ENCODE results near the gene POLK. TPM values are rescaled to one million over a fixed set of nuclear protein-coding genes. Genes with fewer than 3 reads are reported as not detected.
"Not testable (repeated sequence)": the region's sequence is repeated elsewhere in the genome, so short reads cannot be mapped to it uniquely, and the experiment has no call there.

POLK gene
- total RNA-seq, 1 donor: 50.1 TPM

GRCh38 chr5:75526070-75526469, 14.4 kb downstream of the POLK start:
- DNase-seq (ENCODE audit: low read depth): no peak
- no peak for TF ChIP-seq CTCF (IDR thresholded peaks at IDR 0.05; ENCODE audit: insufficient read depth, low read depth, low read length)
- no peak overlapping the region for H3K4me3 ChIP-seq (ENCODE audit: low read depth, low read length)

GRCh38 chr5:75529185-75529584, 17.5 kb downstream of the POLK start:
- no peak for DNase-seq (ENCODE audit: low read depth)
- H3K4me3 ChIP-seq (ENCODE audit: low read depth, low read length): no peak overlapping the region
- TF ChIP-seq CTCF (IDR thresholded peaks at IDR 0.05; ENCODE audit: insufficient read depth, low read depth, low read length): no peak

- no peak overlapping the region for H3K4me3 ChIP-seq (ENCODE audit: low read depth, low read length)
- no peak for TF ChIP-seq CTCF (IDR thresholded peaks at IDR 0.05; ENCODE audit: insufficient read depth, low read depth, low read length)
- no peak for DNase-seq (ENCODE audit: low read depth)
Measured at GRCh38 chr5:75532190-75532589, 20.5 kb downstream of the POLK start.

- H3K4me3 ChIP-seq (ENCODE audit: low read depth, low read length); DNase-seq (ENCODE audit: low read depth): not testable (repeated sequence)
Measured at GRCh38 chr5:75533716-75534115, 22.0 kb downstream of the POLK start.

GRCh38 chr5:75534734-75535133, 23.0 kb downstream of the POLK start:
- H3K4me3 ChIP-seq (ENCODE audit: low read depth, low read length): no peak overlapping the region
- TF ChIP-seq CTCF (IDR thresholded peaks at IDR 0.05; ENCODE audit: insufficient read depth, low read depth, low read length): no peak
- no peak for DNase-seq (ENCODE audit: low read depth)

- no peak for DNase-seq (ENCODE audit: low read depth)
- TF ChIP-seq CTCF (IDR thresholded peaks at IDR 0.05; ENCODE audit: insufficient read depth, low read depth, low read length): no peak
- no peak overlapping the region for H3K4me3 ChIP-seq (ENCODE audit: low read depth, low read length)
Measured at GRCh38 chr5:75536147-75536546, 24.5 kb downstream of the POLK start.

GRCh38 chr5:75536694-75537360, 25.1 kb downstream of the POLK start:
- no peak overlapping the region for H3K4me3 ChIP-seq (ENCODE audit: low read depth, low read length)
- TF ChIP-seq CTCF (IDR thresholded peaks at IDR 0.05; ENCODE audit: insufficient read depth, low read depth, low read length): no peak
- DNase-seq (ENCODE audit: low read depth): no peak

Data from fibroblast of villous mesenchyme (primary cell).